Ovary (tissue), 3 donors: Measurements from ENCODE around the gene GYPE.
"Not testable (repeated sequence)": the region's sequence is repeated elsewhere in the genome, so short reads cannot be mapped to it uniquely, and the experiment has no call there.

Source experiments
- CTCF ChIP-seq, 3 donors: fragments of 450-650 bp in 2 of 3; fragments of 200-600 bp in 1 of 3; IDR thresholded peaks; one replicate each; pipeline versions ENCODE4 v1.5.1 to v1.8.0; 2016 to 2022; ENCODE audit warnings: antibody characterized with exemption in 3 of 3, mild to moderate bottlenecking in 1 of 3
- EP300 ChIP-seq: sonication (generic); formaldehyde crosslinking; IDR thresholded peaks from one replicate; pipeline ENCODE4 v1.6.1; 2017; ENCODE audit warnings: antibody characterized with exemption
- POLR2A ChIP-seq: fragments of 450-650 bp; IDR thresholded peaks from one replicate; pipeline ENCODE4 v1.6.1; 2017; ENCODE audit warnings: antibody characterized with exemption, mild to moderate bottlenecking, moderate library complexity
- donor health status: DM: no; HTN: no; CAD: no.

DNA sequence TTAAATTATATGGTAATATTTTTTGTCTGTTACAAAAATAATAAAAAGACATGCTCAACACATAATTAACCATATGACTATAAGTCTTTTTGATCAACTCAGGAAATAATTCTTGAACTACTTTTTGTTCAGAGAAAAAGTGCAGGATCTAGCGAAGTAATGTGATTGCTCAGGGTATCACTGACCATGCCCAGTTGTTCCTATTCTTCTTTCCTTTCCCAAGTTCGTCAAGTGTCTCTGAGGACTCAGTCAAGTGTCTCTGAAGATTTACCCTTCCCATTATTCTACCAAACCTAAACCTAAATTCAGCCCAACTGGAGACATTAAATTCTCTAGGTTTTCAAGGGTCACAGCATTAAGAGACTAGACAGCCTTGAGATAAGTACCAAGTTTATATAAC is 5.5 kb upstream of the GYPE start:
- TF ChIP-seq CTCF (IDR thresholded peaks at IDR 0.05); POLR2A; EP300: not testable (repeated sequence)
